Measurements from ENCODE around the gene CDH11. TPM values are rescaled to one million over a fixed set of nuclear protein-coding genes. Genes with fewer than 3 reads are reported as not detected.

CDH11 gene
- total and polyA plus RNA-seq, 2 of the 4 experiments (the other 2 are of a cell fraction): 266 to 601 TPM

GRCh38 chr16:64990101-64990500, 131.8 kb downstream of the CDH11 start:
- TF ChIP-seq CHD1 (IDR thresholded peaks at IDR 0.05; ENCODE audit: low read depth, low read length): no peak
- no peak for TF ChIP-seq USF2 (IDR thresholded peaks at IDR 0.05; ENCODE audit: low read depth, low read length)
- no peak for TF ChIP-seq MXI1 (IDR thresholded peaks at IDR 0.05; ENCODE audit: borderline replicate concordance, low read depth, low read length)
- TF ChIP-seq ELK1 (IDR thresholded peaks at IDR 0.05; ENCODE audit: borderline replicate concordance, low read depth, low read length): no peak
- TF ChIP-seq MAFK (IDR thresholded peaks at IDR 0.05; ENCODE audit: low read depth, low read length): no peak
- TF ChIP-seq FOS (IDR thresholded peaks at IDR 0.05; ENCODE audit: low read depth, low read length): no peak
- no peak for TF ChIP-seq MAZ (IDR thresholded peaks at IDR 0.05; ENCODE audit: borderline replicate concordance, low read depth, low read length)
- TF ChIP-seq CEBPB (IDR thresholded peaks at IDR 0.05; ENCODE audit: low read depth, low read length): no peak
- TF ChIP-seq NFE2L2 (IDR thresholded peaks at IDR 0.05; ENCODE audit: low read depth, low read length): no peak
- no peak for TF ChIP-seq BHLHE40 (IDR thresholded peaks at IDR 0.05; ENCODE audit: low read depth, low read length)
- H2AK5ac ChIP-seq (ENCODE audit: low read depth, low read length): no peak overlapping the region
- H4K8ac ChIP-seq (ENCODE audit: low read depth in 2 of 2, low read length in 2 of 2): no peak overlapping the region
- no peak overlapping the region for H3K4me3 ChIP-seq (ENCODE audit: insufficient read depth, low read depth, low read length)
- no peak overlapping the region for H3K4me2 ChIP-seq (ENCODE audit: low read depth, low read length)
- POLR2A ChIA-PET (ENCODE audit: unreplicated experiment): no interaction called here
- CTCF ChIA-PET: no interaction called here
- dilution Hi-C loops (cut with HindIII; ENCODE audit: low sequenced_read_pairs, unreplicated experiment): no loop called here
- no peak overlapping the region for H4K5ac ChIP-seq (ENCODE audit: low read depth, low read length)
- H2BK5ac ChIP-seq (ENCODE audit: low read depth, low read length, poor library complexity, severe bottlenecking): no peak overlapping the region
- H3K23ac ChIP-seq (ENCODE audit: low read depth, low read length): no peak overlapping the region
- no TSS peak for BruUV-seq (replicated peaks)
- H2AFZ ChIP-seq (replicated peaks; ENCODE audit: low read length, poor library complexity): no peak overlapping the region
- H3K9me1 ChIP-seq (ENCODE audit: insufficient read depth, low read length): peaks cover 3% of the 10 kb centered on the region; the same call in 1 of the 2 replicates
- H3K36me3 ChIP-seq (ENCODE audit: control insufficient read depth, insufficient read depth, low read length): peaks cover 57% of the 10 kb centered on the region
- no peak overlapping the region for H3K14ac ChIP-seq (replicated peaks; ENCODE audit: low read depth, low read length)
- peaks cover 27 to 31% of the 10 kb centered on the region in 2 experiments for H3K79me1 ChIP-seq (ENCODE audit: low read depth in 1 of 2, low read length in 2 of 2)
- in situ Hi-C loops (cut with MboI; ENCODE audit: low sequenced_read_pairs): no loop called here
- H4K91ac ChIP-seq (ENCODE audit: insufficient read depth, low read depth, low read length): no peak overlapping the region
- H2BK15ac ChIP-seq (ENCODE audit: low read depth, low read length): no peak overlapping the region
- H3K18ac ChIP-seq (ENCODE audit: low read depth, low read length): no peak overlapping the region
- no peaks in the 10 kb centered on the region for H3K27me3 ChIP-seq (ENCODE audit: control insufficient read depth, insufficient read depth, low read length)
- H2AK9ac ChIP-seq (replicated peaks; ENCODE audit: low read depth, low read length, poor library complexity): no peak overlapping the region
- H3K27ac ChIP-seq (ENCODE audit: insufficient read depth, low read length): no peak overlapping the region
- no peak overlapping the region for H2BK120ac ChIP-seq (ENCODE audit: low read depth, low read length)
- H4K20me1 ChIP-seq (ENCODE audit: insufficient read depth, low read length): no peaks in the 10 kb centered on the region
- 100% methylated on average over 1 of the region's 3 CpGs; no CpG with 5 or more reads in 1 of the 2 experiments for WGBS, 2 experiments (ENCODE audit: extremely low coverage in 2 of 2, insufficient read length in 1 of 2)
- H3K9me3 ChIP-seq (ENCODE audit: control insufficient read depth, insufficient read depth, low read length): no peaks in the 10 kb centered on the region
- H3K9ac ChIP-seq (ENCODE audit: low read depth, low read length): no peak overlapping the region
- intact Hi-C loops (cut with micrococcal nuclease): no loop called here
- DNase-seq (no peak), ATAC-seq (ENCODE audit: low read depth) (no peak)
- H3K4ac ChIP-seq (ENCODE audit: low read depth, low read length): no peak overlapping the region
- no peak overlapping the region for H2BK20ac ChIP-seq (ENCODE audit: low read depth, low read length)
- no peak overlapping the region for H3K56ac ChIP-seq (ENCODE audit: extremely low read depth, insufficient read depth, low read length)
- no peaks in the 10 kb centered on the region; the same call in 1 of the 2 replicates for H3K4me1 ChIP-seq (ENCODE audit: control insufficient read depth, insufficient read depth, low read length)
